Limb (tissue), 2 donors: ENCODE data around the gene NFKBIZ.
"Not testable (repeated sequence)": the region's sequence is repeated elsewhere in the genome, so short reads cannot be mapped to it uniquely, and the experiment has no call there.

Experiments used
- DNase-seq, 2 donors: peaks; one replicate each; pipeline ENCODE4 v3.0.0-alpha.2; 2016; ENCODE audit errors: extremely low spot score in 2 of 2

Gene NFKBIZ

DNA sequence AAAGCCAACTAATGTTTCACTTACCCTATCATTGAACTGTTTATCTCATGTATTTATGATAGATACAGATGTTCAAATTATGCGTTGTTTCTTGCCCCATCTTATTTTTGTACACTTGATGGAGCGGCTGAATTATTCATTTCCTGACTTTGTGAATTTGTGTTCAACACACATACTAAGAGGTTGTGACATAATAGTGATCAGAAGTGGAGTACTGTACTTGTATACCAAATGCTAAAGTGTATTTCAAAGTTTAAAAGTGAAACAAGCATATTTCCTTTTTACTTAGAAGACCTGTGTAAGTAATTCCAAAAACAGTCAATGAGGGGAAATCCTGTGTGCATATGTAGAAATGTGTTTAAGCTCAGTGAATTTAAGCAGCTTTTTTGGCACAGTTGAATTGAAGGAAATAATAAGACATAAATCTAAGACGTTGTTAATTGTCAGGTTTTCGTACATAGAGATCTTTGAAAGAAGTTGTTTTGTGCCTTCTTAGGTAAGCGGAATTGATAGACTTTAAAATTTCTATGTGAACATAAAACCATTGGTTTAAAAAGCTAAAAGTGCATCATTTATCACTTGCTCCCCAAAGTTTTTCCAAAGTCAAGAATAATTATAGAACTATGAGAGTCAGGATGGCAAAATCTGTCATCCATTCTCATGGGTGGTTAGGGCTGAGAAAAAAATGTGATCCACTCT, 1.9 kb downstream of the NFKBIZ start:
- no peak for DNase-seq

DNA sequence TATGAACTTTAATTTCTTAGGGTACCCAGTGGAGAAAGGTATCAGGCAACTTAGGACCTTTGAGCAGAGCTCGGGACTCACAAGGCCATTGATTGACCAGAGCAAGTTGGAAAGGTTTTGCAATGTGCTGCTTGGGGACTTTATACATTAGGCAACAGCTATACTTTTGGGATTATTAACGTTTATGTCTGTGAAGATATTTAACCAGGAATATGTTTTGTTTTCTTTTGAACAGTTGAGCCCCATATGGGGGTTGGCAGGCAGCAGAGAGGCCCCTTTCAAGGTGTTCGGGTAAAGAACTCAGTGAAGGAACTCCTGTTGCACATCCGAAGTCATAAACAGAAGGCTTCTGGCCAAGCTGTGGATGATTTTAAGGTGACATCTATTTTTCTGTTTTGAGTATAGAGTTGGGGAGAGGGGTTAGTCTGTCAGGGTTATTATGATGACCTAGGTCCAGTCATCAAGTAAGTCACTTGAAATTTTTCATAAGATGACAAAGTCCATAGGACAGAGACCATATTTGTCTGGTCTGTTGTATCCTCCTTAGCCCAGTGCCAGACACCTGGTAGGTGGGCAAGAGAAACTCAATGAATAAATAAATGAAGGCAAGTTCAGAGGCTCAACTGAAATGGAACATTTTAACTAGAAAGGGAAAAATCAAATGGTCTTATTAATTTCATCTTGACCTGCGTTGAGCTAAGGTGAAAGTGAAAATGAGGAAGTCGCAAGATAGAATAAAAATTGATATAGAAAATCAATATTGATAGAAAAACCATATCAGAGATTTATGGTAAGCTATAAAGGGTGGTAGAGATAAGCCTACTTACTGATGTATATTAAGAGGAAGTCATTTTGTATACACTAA, 2.8 kb downstream of the NFKBIZ start:
- DNase-seq, result no peak

DNA sequence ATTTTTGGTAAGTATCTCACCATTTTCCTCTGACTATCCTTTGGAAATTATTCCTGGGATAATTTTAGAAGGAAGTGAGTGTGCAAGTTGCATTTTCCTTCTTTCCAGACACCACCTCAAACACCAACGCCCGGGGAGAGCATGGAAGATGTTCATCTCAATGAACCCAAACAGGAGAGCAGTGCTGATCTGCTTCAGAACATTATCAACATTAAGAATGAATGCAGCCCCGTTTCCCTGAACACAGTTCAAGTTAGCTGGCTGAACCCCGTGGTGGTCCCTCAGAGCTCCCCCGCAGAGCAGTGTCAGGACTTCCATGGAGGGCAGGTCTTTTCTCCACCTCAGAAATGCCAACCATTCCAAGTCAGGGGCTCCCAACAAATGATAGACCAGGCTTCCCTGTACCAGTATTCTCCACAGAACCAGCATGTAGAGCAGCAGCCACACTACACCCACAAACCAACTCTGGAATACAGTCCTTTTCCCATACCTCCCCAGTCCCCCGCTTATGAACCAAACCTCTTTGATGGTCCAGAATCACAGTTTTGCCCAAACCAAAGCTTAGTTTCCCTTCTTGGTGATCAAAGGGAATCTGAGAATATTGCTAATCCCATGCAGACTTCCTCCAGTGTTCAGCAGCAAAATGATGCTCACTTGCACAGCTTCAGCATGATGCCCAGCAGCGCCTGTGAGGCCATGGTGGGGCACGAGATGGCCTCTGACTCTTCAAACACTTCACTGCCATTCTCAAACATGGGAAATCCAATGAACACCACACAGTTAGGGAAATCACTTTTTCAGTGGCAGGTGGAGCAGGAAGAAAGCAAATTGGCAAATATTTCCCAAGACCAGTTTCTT, 3.9 kb downstream of the NFKBIZ start:
- no peak for DNase-seq

DNA sequence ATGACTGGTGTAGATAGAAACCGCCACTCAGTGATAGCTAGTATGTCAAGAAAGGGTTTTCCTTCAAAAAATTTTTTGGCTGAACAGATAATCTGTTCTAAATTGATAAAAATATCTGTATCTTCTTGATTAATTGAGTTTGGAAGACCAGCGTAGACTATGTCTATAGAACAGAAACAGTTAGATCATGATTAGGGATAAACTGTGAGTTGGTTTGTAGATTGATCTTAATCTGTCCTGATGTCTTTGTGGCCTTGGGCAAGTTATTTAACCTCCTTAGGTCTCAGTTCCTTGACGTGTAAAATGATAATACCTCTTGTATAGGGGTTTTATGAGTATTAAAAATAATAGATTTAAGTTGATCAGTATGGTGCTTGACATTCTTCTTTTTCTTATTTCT, 4.7 kb downstream of the NFKBIZ start:
- no peak for DNase-seq

DNA sequence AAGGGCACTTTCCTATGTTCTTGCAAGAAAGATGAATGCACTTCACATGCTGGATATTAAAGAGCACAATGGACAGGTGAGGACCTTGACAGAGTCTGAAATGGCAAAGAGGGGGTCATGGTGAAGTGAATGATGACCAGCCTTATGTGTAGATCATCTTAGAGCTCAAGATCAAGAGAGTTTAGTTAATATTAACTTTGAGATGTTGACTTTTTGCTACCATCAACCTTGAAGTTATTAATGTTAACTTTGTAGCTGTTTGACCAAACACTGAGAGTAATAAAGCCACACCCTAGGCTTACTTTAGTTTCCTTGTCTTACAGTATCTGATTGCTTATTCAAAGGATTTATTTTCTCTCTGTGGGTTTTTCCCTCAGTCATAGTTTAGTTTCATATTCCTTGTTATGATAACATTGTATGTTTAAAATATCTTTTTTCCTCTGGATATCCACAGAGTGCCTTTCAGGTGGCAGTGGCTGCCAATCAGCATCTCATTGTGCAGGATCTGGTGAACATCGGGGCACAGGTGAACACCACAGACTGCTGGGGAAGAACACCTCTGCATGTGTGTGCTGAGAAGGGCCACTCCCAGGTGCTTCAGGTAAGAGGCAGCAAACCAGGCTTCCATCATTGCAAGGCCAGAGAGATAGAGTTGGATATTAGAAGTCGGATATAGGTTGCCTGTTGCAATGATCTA, 5.4 kb downstream of the NFKBIZ start:
- no peak for DNase-seq

DNA sequence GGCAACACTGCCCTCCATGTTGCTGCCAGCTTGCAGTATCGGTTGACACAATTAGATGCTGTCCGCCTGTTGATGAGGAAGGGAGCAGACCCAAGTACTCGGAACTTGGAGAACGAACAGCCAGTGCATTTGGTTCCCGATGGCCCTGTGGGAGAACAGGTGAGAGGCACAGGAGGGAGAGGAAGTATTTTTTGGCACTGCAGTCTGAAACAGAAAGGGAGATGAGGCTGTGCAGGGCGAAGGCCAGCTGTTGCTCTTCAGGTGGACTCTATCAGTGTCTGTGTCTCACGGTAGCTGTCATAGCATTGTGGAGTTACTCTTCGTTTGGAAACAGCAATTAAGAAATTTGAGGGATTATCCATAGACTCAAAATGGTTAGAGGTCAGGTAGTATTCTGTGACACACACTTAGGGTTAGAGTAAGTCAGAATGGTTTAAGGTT, 8.0 kb downstream of the NFKBIZ start:
- DNase-seq, result no peak

DNA sequence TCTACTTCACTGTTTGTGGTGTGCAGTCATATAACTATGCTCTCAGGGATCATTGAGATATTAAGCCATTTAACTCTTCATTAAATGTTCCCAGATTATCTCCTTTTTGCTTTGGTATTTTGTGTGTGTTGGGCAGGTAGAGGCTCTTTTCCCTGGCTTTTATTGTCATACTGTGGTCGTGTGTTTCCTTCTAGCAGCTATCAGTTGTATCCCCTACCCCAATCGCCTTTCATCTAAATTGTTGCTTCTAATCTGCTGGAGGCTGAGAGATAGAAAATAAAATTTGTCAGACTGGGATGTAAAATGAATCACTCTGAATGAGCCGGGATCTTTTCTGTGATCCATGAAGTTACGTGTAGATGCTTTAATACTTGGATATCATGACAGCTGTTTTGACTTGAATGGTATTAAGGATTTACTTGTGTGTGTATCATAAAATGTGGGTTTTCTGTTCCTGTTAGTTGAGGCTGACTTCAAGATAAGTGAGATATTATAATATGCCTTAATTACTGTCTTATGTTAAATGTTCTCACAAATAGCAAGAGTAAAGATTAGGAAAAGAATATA, 9.2 kb downstream of the NFKBIZ start:
- no peak for DNase-seq

DNA sequence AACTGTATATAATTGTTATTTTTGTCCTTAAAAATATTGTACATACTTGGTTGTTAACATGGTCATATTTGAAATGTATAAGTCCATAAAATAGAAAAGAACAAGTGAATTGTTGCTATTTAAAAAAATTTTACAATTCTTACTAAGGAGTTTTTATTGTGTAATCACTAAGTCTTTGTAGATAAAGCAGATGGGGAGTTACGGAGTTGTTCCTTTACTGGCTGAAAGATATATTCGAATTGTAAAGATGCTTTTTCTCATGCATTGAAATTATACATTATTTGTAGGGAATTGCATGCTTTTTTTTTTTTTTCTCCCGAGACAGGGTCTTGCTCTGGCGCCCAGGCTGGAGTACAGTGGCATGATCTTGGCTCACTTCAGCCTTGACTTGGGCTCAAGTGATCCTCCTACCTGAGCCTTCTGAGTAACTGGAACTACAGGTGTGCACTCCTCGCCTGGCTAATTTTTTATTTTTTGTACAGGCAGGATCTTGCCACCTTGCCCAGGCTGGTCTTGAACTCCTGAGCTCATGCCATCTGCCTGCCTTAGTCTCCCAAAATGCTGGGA, 10.7 kb downstream of the NFKBIZ start:
- no peak for DNase-seq

DNA sequence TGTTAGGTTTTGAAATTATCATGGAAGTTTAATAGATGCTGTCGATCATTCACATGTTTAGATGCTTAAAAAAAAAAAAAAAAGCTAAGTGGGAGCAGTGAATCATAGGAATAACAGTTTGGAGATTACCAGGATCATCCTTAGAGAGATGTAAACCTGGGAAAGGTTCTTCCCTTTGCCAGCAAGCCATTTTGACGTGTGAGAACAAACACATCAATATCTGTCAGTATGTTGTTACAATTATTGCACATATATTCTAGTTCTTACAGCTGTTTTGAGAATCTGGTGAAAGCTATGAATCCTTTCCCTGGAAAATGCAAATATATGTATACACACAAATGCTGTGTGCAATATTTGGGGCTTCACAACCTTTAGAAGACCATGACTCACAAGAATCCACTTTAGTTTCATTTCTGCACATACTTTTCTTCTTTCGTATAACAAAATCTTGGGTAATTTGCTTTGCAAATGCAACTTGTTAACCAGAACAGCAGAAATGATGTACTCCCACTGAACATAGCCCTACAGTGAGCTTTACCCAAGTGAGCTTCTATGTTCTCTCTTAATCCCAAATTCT, 12.0 kb downstream of the NFKBIZ start:
- DNase-seq, result no peak

DNA sequence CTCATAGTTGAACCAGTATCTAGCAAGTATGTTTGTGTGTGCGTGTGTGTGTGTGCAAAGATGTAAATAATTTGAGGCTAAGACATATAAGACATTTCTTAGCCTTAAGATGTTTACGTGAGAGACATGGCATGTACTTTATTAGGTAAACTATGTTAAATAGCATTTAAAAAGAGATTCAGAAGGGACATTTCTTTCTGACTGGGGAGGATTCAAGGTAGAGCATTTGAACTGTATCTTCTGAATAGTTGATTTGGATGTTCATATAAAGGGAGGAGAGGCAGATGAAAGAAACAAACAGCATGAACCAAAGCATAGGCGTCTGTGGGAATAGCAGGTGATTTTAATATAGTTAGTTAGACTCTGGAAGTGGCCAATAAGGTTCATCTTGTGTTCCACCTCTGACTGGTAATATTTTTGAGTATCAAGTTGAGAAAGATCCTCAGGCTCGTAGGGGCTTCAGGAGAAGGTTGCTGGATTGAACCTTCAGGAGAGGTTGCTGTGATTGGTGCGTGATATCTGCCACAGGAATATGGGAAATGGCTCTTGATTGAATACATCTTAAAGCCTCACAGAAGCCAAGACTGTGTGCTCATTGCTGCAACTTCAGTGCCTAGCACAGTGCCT, 12.6 kb downstream of the NFKBIZ start:
- DNase-seq, result no peak

DNA sequence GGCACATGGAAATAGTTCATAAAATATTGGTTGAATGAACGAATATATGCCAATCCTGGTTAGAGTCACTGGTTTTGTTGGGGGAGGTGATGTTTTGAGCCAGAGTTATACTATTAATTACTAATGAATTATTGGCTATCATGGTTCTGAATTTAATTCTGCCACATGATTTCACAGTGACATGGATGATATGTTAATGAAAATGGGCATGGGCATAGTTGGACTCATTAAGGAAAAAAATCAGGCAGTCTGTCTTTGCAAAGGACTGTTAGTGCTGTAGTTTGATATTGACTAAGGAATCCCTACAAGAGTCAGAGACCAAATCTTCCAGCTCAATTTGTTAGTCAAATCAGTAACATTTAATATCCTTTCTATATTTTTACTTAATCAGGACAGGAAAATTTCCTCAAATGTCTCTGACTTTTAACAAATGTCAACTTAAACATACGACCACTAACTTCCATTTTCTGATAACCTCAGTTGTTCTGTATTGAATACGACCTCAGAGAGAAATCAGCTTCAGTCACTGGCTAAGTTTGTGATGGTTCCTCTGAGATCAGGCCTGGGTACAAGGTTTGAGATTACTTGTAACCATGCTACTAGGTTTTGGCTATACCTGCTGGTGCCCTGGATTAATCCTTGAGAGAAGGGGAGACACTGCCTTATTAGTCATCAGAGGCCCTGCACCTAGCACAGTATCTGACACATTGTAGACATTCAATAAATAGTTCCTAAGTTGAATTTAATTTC, 13.3 kb downstream of the NFKBIZ start:
- no peak for DNase-seq

DNA sequence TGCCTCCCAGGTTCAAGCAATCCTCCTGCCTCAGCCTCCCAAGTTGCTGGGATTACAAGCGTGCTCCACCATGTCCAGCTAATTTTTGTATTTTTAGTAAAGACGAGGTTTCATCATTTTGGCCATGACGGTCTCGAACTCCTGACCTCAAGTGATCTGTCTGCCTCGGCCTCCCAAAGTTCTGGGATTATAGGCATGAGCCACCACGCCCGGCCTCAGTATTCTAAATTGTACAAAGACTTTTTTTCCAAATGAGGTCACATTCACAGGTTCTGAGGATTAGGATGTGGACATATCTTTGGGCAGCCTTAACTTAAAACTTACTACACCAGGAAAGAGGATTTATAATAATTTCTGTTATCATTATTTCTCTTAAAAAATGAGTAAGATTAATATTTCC, 15.6 kb downstream of the NFKBIZ start:
- DNase-seq, result not testable (repeated sequence)

DNA sequence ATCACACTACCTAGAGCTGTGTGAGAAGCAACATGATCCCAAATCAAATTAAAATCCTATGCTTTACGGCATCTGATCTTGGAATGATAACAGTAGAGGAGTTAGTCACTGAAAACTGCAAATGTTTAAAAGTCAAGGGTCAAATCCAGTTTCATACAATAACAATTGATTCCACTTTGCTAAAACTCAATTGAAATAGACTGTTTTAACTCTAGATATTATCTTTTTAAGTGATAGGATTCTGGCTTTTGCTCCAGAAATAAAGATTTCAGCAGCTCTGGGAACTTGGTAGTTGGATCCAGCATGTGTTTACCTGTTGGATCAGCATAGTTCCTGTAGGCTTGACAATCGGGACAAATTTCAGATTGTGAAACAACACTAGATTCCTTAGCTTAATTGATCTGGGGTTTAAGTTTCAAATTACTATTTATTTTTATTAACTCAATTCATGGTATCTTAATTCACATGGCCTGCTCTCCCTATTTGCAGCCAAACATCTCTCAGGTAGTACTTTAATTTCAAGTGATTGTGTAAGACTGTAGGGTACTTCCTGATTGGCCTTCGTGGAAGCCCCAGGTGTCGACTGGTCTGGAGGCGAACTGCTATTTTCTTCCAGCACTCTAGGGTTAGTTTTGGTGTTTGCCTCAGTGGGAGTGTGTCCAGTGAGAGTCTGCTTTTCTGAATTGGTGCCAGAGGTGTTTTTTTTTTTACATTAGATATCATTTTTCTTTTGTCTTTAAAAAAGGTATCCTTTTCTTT, 16.6 kb downstream of the NFKBIZ start:
- no peak for DNase-seq

DNA sequence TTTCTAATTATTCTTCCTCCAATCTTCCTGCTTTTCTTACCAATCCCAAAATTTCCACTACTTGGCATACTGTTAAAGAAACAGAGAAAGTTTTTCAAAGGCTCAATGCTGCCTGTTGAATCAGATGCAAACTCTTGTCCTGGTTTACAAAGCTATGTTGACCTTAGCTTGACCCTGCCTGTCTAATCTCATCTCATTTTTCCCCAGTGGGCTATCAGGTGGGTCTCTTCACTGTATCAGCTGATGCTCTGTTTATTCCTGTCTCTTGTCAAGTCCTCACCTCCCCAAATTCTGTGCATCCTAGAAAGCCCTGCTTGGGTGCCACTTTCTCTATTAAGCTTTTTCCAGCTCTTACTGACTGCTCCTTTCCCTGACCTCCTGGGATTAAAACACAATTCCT, 18.2 kb downstream of the NFKBIZ start:
- no peak for DNase-seq

DNA sequence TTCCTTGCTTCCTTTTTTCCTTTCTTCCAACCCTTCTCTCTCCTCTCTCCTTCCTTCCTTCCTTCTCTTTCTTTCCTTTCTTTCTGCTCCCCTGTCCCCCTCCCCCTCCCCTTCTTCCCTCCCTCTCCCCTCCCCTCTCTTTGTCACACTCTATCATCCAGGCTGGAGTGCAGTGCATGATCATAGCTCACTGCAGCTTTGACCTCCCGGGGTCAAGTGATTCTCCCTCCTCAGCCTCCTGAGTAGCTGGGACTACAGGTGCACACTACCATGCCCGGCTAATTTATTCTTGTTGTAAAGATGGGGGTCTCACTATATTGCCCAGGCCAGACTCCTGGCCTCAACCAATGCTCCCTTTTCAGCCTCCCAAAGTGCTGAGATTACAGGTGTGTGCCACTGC, 18.7 kb downstream of the NFKBIZ start:
- no peak for DNase-seq

DNA sequence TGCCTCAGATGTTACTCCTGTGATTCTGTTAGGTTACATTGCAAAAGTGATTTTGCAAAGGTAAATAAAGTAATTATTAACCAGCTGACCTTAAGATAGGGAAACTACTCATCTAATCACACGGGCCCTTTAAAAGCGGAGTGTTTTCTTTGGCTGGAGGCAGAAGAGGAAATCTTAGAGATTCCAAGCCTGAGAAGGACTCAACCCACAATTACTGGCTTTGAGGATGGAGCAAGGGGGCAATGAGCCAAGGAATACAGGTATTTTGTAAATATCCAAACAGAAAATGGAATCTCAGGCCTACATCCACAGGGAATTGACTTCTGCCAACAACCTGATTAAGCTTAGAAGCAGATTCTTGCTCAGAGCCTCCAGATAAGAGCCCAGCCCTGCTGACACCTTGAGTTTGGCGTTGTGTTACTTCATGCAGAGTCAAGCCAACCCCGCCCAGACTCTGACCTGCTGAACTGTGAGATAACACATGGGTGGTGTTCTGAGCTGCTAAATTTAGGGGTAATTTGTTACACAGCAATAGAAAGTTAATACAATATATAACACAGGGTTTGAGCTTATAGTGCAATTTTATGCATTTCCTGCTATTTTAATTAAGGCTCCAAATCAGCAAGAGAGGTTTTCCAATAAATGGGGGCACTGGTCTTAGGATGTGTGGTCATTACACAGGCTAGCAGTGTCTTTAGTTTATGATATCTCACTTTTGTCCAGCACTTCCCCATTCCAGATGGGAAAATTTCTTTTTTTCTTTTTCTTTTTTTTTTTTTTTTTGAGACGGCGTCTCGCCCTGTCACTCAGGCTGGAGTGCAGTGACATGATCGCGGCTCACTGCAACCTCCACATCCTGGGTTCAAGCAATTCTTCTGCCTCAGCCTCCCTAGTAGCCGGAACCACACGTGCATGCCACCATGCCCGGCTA, 19.5 kb downstream of the NFKBIZ start:
- no peak for DNase-seq

DNA sequence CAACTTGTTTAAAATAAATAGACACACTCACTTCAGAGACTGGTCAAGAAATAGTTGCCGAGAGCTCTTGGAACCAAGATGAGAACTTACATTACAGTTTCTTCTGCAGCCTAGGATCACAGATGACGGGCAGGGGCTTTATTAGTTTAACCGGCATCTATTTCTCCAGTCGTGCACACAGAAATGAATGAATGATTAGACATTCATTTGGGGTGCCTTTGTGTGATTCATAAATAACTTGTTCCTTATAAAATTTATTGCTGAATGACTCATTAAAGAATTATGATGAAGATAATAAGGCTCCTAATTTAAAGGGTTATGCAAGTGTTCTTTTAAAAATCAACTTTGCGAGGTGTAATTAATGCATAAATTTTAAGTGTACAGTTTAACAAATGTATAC, 20.8 kb downstream of the NFKBIZ start:
- no peak for DNase-seq
